HG03097 (cell line): ENCODE measurements around the gene CLEC4F.

Experiments used
- ATAC-seq: cut with Tn5 transposase; IDR thresholded peaks from one replicate; pipeline ENCODE4 v1.9.1; 2021; ENCODE audit not compliant: unreplicated experiment, low FRiP score

CLEC4F gene

DNA sequence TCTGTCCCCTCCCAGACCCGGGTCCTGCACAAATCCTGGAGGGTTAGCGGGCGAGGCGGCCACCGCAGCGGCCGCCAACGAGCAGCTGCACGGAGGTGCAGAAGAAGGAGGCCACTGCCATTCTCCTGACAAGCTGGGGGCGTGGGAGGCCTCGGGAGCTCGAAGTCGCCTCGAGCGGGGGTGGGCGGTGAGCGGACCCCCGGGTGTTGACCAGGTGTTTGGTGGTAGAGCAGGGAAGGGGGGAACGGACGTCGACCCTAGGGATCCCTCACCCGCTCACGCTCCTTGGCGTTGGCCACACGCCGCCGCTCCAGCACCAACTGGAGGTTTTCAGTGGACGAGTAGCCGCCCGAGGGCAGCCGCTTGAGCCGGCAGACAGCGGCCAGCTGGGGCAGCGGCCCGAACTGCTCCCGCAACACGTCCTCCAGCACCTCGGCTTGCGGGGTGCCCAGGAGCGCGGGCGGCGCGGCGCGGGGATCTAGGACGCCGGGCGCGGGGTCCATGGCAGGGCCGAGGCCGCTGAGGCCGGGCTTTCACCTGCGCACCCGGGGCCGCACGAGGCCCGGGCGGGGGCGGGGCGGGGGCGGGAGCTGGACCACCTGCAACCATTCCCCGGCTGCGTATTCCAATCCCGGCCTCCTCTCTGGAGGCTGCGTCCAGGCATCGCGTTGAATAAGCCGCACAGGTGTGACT, 30.1 kb downstream of the CLEC4F start, which contains the start of gene FIGLA:
FIGLA (minus strand) TSS at position 508 of the 693 bp plus-strand sequence; CDS start at position 503, 5 bp downstream.
- ATAC-seq, result no peak

- no peak for ATAC-seq
These were observed 30.9 kb downstream of the CLEC4F start for GRCh38 chr2:70789304-70790135.

DNA sequence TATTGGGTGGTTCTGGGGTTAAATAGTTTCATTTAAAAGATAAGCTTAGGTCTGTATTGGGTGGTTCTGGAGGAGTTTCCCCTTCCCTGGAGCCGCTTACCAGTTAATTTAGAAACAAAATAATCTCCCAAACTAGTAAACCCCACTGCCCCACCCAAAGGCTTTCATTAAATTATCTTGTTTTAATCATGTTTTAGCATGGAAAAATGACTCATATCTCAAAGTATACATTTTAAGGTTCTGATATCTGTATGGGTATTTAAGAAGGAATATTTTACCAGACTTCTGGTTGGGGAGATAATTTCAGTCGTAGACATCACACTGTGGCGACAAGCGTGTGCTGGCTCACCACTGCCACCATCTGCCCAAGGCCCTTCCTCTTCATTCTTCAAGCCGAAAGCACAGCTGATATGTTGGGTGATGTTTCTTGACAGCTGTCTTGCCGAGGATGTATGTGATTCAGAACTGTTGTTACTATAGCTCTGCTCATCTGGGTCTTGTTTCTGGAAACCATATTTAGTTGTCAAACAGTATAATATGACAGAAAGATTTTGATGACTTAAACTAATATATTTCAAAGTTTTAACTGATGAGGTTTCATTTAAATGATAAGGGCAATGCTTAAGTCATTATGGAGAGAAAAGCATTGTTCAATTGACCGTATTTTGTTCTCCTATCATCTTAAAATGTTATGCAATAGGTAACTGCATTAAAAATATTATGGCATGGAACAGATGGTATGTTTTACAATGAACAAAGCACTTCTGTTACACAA, 35.1 kb downstream of the CLEC4F start:
- ATAC-seq, result no peak

- ATAC-seq, result no peak
These were observed 36.1 kb downstream of the CLEC4F start for GRCh38 chr2:70784320-70784719.

DNA sequence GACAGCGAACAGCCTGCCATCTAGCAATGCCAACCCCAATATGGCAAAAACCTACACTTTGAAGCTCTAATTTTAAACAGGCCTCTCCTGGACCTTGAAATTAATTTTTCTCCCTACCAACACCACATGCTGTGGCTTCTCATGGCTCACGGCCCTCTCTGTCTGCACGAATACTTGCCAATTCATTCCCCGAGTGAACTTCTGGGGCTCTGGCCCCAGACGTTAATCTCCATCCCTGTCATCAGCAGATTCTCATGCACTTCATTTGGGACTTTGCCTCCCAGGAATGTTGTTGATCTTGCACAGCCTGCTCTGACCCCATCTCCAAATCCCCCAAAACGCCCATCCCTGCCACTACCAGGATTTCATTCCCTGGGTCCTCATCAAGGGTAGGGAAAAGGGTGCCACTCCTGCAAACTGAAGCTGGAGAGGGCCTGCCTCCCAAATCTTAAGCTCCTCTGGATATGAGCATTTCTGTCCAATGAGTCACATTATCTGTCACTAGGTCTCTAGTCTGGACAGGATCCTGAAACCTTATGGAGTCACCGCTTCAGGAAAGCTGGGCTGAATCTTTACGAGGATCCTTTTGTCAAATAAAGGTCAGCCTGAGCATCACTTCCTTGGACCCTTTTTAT, 40.4 kb downstream of the CLEC4F start:
- no peak for ATAC-seq

DNA sequence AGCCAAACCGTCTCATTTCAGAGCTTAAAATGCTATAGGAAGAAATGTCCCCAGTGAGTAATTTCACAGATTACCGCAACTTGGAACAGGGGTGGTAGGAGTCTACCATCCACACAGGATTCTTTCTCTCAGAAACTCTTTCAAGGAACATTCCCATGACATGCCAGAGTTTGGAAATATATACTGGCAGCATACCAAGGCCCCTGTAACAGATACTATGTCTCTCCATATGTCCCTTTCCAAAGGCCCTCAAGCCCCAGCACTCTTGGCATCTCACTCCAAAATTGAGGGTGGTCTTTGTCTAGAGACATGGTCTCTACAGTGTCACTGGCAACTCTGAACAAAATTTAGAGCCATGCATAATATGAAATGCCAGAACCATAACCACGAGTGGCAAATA, 40.9 kb downstream of the CLEC4F start:
- no peak for ATAC-seq

GRCh38 chr2:70778676-70779075, 41.7 kb downstream of the CLEC4F start:
- no peak for ATAC-seq

DNA sequence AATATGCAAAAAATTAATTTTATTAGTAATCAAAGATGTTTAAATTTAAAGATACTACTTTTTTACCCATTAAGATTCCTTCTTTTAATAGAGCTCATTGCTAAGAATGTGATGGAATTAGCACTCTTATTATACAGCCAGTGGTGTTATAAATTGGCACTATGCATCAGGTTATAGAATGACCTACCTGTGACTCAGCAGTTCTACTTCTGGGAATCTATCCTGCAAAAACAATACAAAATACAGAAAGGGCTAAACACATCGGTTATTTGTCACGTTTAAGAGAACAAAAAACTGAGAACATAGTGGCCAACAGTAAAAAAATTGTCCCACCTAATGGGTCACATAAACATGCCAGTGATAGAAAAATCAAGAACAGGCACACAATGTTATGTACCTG, 42.9 kb downstream of the CLEC4F start:
- no peak for ATAC-seq

DNA sequence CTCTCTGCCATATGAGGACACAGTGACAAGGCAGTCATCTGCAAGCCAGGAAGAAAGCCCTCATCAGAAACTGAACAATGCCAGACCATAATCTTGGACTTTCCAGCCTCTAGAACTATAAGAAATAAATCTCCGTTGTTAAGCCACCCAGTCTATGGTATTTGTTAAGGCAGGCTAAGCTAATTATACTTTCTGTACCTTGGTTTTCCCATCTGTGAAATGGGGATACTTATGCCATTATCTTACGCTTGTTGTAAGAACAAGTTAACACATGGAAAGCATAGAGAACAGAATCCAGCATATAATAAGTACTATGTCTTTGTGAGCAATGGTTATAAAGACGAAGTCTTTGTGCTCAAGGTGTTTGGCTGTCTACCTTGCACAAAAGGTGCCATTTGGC, 44.1 kb downstream of the CLEC4F start:
- ATAC-seq, result no peak

- no peak for ATAC-seq
These were observed 45.3 kb downstream of the CLEC4F start for GRCh38 chr2:70775141-70775540.

DNA sequence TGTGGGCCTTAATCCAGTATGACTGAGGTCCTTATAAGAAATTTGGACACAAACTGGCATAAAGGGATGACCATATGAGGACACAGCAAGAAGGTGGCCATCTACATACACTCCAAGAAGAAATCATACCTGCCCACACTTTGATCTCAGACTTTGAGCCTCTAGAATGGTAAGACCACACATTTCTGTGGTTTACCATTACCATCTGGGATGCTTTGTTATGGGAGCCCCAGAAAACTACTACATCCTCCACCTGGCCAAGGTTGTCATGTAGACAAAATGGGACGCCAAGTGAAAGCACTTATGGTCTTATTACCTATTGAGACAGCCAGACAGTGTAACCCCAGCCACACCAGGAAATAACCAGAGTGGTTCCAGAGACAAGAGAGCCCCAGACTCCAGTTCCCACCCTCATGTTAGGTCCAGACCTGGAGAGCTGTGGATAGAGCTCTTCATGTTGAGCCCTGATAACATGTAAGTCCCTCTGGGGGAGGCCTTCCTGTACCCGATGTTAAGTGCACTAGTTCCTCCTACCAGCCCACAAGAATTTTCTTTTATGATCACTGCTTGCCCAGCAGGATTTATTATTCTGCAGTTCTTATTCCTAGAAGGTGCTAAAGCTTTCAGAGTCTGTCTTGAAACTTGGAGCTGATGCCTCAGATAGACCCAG, 47.8 kb downstream of the CLEC4F start:
- ATAC-seq, result no peak

GRCh38 chr2:70771446-70771845, 49.0 kb downstream of the CLEC4F start:
- ATAC-seq, result no peak

- ATAC-seq, result no peak
These were observed 50.9 kb downstream of the CLEC4F start for GRCh38 chr2:70769450-70769849.

DNA sequence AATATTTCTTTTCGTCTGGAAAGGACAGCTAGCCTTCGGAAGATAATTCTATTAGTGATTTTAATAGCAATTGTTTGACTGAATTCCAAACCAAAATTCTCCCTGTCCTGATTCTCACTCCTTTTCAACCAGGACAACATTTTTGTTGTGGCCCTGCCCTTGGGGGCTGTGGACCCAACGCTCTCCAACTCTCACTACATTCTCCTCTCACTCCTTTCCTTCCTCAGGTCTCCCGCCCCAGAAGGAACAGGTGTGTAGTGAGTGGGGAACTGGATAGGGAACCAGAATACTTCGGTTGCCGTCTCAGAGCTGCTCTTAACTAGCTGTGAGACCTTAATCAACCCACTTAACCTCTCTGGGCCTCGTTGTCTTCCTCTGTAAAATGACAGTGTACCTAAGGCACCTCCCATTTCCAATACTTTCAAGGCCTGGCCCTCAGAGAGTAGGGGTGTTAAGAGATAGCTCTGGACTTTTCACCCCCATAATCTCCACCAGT, 51.8 kb downstream of the CLEC4F start:
- ATAC-seq, result no peak

DNA sequence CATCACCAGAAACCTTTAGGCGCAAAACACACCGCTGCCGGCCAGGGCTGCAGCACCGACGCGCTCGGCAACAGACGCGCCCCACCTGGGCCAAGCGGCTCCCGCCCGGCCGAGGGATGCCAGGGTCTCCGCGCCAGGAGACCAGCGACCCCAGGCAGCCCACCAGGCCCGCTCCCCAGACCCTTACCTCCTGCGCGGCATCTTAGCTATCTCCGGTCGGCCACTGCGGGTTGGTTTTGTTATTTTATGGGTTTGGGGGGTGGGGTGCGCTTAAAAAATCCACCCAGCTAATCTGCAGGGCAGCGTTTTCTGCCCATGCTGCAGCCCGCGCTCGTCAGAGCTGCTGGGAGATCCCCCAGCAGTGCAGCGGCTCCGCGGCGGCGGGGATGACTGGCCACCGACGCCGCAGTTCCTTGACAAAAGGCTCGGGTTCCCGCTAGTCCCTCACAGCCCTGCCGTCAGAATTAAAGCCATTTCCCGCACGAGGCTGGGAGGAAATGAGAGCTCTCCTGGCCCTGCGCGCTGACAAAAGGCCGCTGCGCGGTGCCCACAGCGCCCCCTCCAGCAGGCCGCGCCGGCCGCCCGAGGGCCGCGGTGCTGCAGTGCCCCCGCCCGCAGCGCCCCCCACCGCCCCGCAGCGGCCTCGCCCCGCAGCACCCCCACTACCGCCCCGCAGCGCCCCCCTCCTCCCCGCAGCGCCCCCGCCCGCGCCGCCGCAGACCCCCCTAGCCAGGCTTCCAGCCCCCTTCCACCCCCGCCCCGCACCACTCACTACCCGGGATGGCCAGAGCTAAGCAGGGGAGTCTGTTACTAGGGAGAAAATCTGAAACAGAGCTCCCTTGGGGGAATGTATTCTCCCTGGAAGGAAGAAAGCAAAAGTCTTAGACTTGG, 52.5 kb downstream of the CLEC4F start, which contains the start of gene ADD2:
ADD2 (minus strand) TSS at position 502 of the 891 bp plus-strand sequence. CDS start 61,792 bp downstream, outside the sequence.
- no peak for ATAC-seq

DNA sequence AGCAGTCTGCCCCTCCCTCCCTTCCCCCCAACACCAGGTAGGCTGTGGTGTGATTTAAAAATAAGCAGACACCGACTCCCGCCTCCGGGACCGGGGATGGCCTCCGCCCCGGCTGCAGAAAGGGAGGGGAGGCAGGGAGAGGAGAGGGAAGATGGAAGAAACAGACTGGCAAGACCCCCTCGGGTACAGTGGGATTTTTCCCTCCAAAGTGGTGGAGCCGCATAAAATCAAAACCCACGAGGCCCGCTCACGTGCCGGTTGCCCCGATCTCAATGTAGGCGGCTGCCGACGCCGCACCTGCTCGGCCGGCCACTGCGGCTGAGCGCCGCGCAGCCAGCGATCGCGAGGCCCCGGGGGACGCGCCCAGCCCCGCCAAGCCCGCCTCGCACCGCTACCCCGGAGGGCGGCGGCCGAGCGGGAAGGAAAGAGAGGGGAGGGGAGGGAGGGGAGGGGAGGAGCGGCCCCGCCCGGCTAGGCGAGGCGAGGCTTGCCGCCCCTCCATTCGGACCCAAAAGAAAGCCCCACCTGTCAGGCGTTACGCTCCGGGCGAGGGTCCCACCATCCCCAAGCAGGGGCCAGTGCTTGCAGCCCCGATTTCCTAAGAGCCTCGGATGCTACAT, 53.2 kb downstream of the CLEC4F start:
- no peak for ATAC-seq

DNA sequence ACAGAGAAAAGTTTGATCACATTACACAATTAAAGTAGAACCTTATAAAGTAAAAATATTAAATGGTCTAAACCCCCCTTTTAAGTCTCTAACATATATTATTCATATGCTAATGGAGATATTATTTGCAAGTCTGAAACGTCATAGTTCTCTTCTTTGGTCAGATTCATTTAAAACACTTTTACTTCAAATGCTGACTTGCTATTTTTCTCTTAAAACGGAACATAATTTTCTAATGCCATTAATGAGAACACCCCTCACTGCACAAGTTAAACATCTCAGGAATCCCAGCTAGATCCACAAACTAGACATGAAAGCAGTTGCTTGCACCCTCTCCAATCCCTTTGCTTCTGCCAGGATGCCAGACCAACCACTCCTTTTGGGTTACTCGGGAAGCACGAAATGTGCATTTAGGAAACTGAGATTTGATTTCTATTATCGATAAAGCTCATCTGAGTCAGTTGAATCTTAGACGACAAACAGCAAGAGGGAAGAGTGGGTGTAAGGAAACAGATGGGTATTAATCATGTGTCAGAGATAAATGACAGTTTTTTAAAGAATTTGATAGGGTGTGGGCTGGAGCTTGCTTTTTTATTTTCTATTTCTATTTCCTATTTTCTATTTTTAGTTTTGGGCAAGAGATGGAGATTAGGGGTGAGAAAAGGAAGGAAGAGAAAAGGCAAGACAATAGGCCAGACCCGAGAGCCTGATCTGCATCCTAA, 53.9 kb downstream of the CLEC4F start:
- ATAC-seq, result no peak

GRCh38 chr2:70765507-70765906, 54.9 kb downstream of the CLEC4F start:
- no peak for ATAC-seq
